ENCODE measurements around the gene ADAMTS2. TPM values are rescaled to one million over a fixed set of nuclear protein-coding genes. Genes with fewer than 3 reads are reported as not detected.

ADAMTS2 gene
- total and polyA plus RNA-seq, 10 donors: 4.0 to 101 (median 47.5) TPM

DNA sequence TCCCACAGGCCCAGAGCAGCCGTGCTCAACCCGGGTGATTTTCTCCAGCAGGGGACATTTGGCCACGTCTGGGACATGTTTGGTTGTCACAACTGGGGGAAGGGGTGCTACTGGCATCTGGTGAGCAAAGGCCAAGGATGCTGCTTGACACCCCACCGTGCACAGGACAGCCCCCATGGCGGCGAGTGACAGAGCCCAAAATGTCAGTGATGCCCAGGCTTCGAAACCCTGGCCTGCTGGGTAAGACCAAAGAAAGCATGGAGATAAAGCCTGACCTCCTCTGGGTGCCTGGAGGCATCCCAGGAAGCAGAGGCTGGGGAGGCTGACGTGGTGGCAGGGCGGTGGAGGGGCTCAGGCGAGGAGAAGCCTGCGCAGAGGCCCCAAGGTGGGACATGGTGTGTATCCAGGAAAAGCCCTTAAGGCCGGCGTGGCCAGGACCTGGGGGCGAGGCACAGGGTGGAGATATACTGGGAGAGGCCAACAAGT lies 218.7 kb downstream of the ADAMTS2 start:
- TF ChIP-seq POLR2AphosphoS5 (IDR thresholded peaks at IDR 0.05) (no peak), POLR2A (IDR thresholded peaks at IDR 0.05) (no peak)
- TF ChIP-seq, protein P1, sequence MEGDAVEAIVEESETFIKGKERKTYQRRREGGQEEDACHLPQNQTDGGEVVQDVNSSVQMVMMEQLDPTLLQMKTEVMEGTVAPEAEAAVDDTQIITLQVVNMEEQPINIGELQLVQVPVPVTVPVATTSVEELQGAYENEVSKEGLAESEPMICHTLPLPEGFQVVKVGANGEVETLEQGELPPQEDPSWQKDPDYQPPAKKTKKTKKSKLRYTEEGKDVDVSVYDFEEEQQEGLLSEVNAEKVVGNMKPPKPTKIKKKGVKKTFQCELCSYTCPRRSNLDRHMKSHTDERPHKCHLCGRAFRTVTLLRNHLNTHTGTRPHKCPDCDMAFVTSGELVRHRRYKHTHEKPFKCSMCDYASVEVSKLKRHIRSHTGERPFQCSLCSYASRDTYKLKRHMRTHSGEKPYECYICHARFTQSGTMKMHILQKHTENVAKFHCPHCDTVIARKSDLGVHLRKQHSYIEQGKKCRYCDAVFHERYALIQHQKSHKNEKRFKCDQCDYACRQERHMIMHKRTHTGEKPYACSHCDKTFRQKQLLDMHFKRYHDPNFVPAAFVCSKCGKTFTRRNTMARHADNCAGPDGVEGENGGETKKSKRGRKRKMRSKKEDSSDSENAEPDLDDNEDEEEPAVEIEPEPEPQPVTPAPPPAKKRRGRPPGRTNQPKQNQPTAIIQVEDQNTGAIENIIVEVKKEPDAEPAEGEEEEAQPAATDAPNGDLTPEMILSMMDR (IDR thresholded peaks at IDR 0.05 in 8 of 11, conservative IDR thresholded peaks at IDR 0.05 in 3 of 11): no peak
- Histone ChIP-seq H3K27ac (no peak overlapping the region), H3K4me3 (no peak overlapping the region), H3K9me3 (peaks cover 0 to 44% (median 2%) of the 10 kb centered on the region in 8 donors), H3K27me3 (replicated peaks in 1 of 7) (no peaks in the 10 kb centered on the region), H3K36me3 (peaks cover 0 to 100% (median 4%) of the 10 kb centered on the region in 6 donors), H3K4me1 (no peaks in the 10 kb centered on the region)
- 83 to 94% (median 85%) methylated on average over 10 to 14 of the region's 14 CpGs for WGBS, 5 donors
- intact Hi-C loops (cut with DNase I; ENCODE audit: low total_unique reads): no loop called here
- DNase-seq: peak; percentile 59

DNA sequence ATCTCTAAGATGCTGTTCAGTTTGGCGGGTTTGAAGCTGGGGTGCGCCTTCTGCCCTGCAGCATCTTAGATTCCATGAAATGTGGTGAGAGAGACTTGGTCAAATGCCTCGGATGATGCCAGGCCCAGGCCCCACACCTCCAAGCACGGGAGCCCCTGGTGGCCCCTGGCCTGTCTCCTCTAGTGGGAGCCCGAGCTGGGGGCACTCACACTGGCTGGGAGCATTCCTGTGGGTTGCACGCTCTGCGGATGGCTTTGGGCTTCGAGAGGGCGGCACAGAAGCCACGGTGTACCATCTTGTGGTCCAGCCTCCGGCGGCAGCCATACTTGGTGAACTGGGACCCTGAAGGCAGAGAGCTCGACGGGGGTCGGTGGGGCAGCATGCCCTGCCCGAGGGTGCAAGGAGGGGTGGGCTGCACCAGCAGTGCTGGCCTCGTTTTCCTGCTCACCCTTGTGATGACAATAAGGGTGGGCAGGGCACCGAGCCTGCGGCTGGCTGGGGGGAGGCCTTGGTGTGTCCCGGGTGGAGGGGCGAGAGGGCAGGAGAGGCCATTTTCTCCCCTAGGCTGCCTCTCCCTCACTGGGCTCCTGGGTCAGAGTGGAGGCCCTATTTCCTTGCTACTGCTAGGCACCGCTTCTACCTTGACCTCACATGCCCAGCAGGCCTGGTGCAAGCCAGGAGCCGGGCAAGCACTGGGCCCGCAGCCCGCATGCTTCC lies 219.3 kb downstream of the ADAMTS2 start:
- no peaks in the 10 kb centered on the region for H3K4me1 ChIP-seq
- peak; percentile 52 for DNase-seq
- H3K9me3 ChIP-seq: peaks cover 0 to 51% (median 7%) of the 10 kb centered on the region in 8 donors
- peaks cover 0 to 100% (median 3%) of the 10 kb centered on the region in 6 donors for H3K36me3 ChIP-seq
- H3K27me3 ChIP-seq (replicated peaks in 1 of 7): no peaks in the 10 kb centered on the region
- no peak overlapping the region for H3K27ac ChIP-seq
- no peak overlapping the region for H3K4me3 ChIP-seq
- 88 to 93% (median 91%) methylated on average over 4 to 25 of the region's 25 CpGs for WGBS, 5 donors
- intact Hi-C loops (cut with DNase I; ENCODE audit: low total_unique reads): no loop called here
- no peak for TF ChIP-seq POLR2A (IDR thresholded peaks at IDR 0.05)
- no peak for TF ChIP-seq POLR2AphosphoS5 (IDR thresholded peaks at IDR 0.05)
- TF ChIP-seq, protein P1 (IDR thresholded peaks at IDR 0.05 in 8 of 11, conservative IDR thresholded peaks at IDR 0.05 in 3 of 11): no peak

DNA sequence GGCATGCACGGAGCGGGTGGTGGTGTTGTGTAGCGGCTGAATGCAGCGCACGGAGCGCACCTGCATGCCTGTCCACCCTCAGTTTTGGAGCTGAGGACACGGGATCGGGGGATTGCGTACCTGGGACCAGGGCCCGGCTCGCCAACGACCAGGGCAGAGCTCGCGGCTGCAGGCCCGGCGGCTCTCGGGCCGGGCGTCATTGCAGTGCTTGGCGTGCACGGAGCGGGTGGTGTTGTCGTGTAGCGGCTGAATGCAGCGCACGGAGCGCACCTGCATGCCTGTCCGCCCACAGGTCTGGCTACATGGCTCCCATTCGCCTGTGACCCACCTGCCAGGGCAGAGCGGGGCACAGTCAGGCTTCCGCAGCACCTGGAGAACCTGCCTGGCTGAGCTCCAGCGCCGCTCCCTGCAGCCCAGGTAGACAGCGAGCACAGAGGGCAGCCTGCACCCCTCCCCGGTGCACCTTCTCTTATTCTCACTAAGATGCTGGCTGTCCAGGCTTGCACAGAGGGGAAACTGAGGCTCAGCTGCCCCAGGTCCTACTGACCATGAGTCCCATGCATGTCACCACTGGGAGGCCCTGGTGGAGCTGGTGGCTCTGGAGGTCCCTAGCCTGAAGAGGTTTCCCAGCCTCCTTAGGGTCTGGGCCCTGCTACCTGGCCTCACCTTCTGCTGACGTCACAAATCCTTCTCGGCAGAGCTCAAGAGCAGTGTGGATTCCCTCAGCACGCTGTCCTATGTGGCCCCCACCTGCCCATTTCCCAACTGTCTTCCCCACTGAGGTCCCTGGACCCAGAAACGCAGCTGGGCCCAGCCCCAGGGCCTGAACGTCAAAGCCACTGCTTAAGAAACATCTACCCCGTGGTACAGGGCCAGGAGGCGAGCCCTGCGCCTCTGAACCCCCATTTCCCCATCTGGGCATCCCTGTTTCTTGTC lies 220.1 kb downstream of the ADAMTS2 start:
- no peaks in the 10 kb centered on the region for H3K4me1 ChIP-seq
- peak; percentile 57 for DNase-seq
- intact Hi-C loops (cut with DNase I; ENCODE audit: low total_unique reads): no loop called here
- peaks cover 0 to 59% (median 15%) of the 10 kb centered on the region in 8 donors for H3K9me3 ChIP-seq
- no peak overlapping the region for H3K4me3 ChIP-seq
- H3K27ac ChIP-seq: no peak overlapping the region
- WGBS, 5 donors: 87 to 95% (median 93%) methylated on average over 30 to 43 of the region's 43 CpGs
- TF ChIP-seq, protein P1 (IDR thresholded peaks at IDR 0.05 in 8 of 11, conservative IDR thresholded peaks at IDR 0.05 in 3 of 11): no peak
- TF ChIP-seq POLR2A (IDR thresholded peaks at IDR 0.05): no peak
- peak in 1 of 3 donors; percentile 11 for TF ChIP-seq POLR2AphosphoS5 (IDR thresholded peaks at IDR 0.05)
- H3K36me3 ChIP-seq: peaks cover 0 to 100% (median 3%) of the 10 kb centered on the region in 6 donors
- H3K27me3 ChIP-seq (replicated peaks in 1 of 7): no peaks in the 10 kb centered on the region
